OCI-LY7 (cell line): ENCODE measurements around the gene DCAF8. TPM values are rescaled to one million over a fixed set of nuclear protein-coding genes. Genes with fewer than 3 reads are reported as not detected.
A peak's percentile ranks its signal among the peaks of the same experiment; 100 is the strongest.

Experiments
- BruUV-seq: library from RNA; stranded (reverse); fragments of 400-500 nt; replicated peaks from 2 replicates; lab custom pipeline; 2021; lab: Mats Ljungman, UMichigan
- CTCF ChIA-PET: fragments of 300-600 bp; sonication (Branson Sonifier 250); formaldehyde crosslinking; loops from one replicate; lab custom pipeline; 2022; ENCODE audit warnings: antibody characterized with exemption; ENCODE audit not compliant: unreplicated experiment; lab: Charles Lee
- POLR2A ChIA-PET: fragments of 300-600 bp; sonication (Branson Sonifier 250); formaldehyde crosslinking; loops from one replicate; lab custom pipeline; 2022; ENCODE audit warnings: antibody characterized with exemption; lab: Charles Lee
- DNase-seq: peaks from one replicate; pipeline ENCODE4 v3.0.0-alpha.2; 2015; ENCODE audit warnings: low spot score
- H2AFZ ChIP-seq: fragments of 200-600 bp; sonication (generic), shearing (Covaris generic); 2 replicates; pipeline ENCODE4 v1.6.1; 2014; ENCODE audit warnings: mild to moderate bottlenecking, antibody characterized with exemption, low read length, moderate library complexity
- H3K27ac ChIP-seq: fragments of 200-600 bp; sonication (generic); 2 replicates; pipeline ENCODE4 v1.5.1; 2014; ENCODE audit warnings: mixed run types, low read depth, mild to moderate bottlenecking, moderate library complexity, low read length, inconsistent platforms; ENCODE audit not compliant: poor library complexity, severe bottlenecking
- H3K36me3 ChIP-seq: fragments of 200-600 bp; sonication (generic); 2 replicates; pipeline ENCODE4 v1.6.1; 2014; ENCODE audit warnings: mild to moderate bottlenecking, antibody characterized with exemption, low read length, moderate library complexity, mixed read lengths; ENCODE audit not compliant: insufficient read depth
- H3K4me1 ChIP-seq: fragments of 200-600 bp; sonication (generic); 2 replicates; pipeline ENCODE4 v1.5.1; 2014; ENCODE audit warnings: mild to moderate bottlenecking, low read length; ENCODE audit not compliant: insufficient read depth, poor library complexity, severe bottlenecking
- H3K4me2 ChIP-seq: fragments of 200-600 bp; sonication (generic); 2 replicates; pipeline ENCODE4 v1.6.1; 2014; ENCODE audit warnings: mild to moderate bottlenecking, low read length
- H3K4me3 ChIP-seq: fragments of 200-600 bp; sonication (generic); 2 replicates; pipeline ENCODE4 v1.5.1; 2014; ENCODE audit warnings: mild to moderate bottlenecking, low read depth, low read length; ENCODE audit not compliant: poor library complexity, severe bottlenecking
- H3K79me2 ChIP-seq: fragments of 200-600 bp; sonication (generic); 2 replicates; pipeline ENCODE4 v1.6.1; 2016; ENCODE audit warnings: low read depth, mild to moderate bottlenecking, low read length, moderate library complexity, mixed read lengths; ENCODE audit not compliant: insufficient read depth
- H3K9me2 ChIP-seq: fragments of 200-600 bp; sonication (generic); 2 replicates; pipeline ENCODE4 v1.6.1; 2016; ENCODE audit warnings: mild to moderate bottlenecking, low read length, mixed read lengths; ENCODE audit not compliant: insufficient read depth
- H3K9me3 ChIP-seq: fragments of 200-600 bp; sonication (generic); 2 replicates; pipeline ENCODE4 v1.6.1; 2014; ENCODE audit warnings: mild to moderate bottlenecking, mixed run types, low read length, mixed read lengths
- H4K20me1 ChIP-seq: fragments of 200-600 bp; sonication (generic); 2 replicates; pipeline ENCODE4 v1.6.1; 2014; ENCODE audit warnings: mild to moderate bottlenecking, antibody characterized with exemption, low read length, moderate library complexity, mixed read lengths; ENCODE audit not compliant: insufficient read depth
- EZH2phosphoT487 ChIP-seq: fragments of 200-600 bp; sonication (generic); IDR thresholded peaks from 2 replicates; pipeline ENCODE4 v1.6.1; 2018; ENCODE audit warnings: low read depth, borderline replicate concordance, mild to moderate bottlenecking, mixed run types, antibody characterized with exemption, low read length, moderate library complexity, mixed read lengths
- intact Hi-C: fragments of 100-400 bp; cut with micrococcal nuclease; formaldehyde crosslinking; loops from one replicate; pipeline ENCODE4 v1.10.0; 2022; ENCODE audit not compliant: unreplicated experiment
- total RNA-seq, 2 experiments: library from RNA; depleted of rRNA in 1 of 2; stranded (reverse); fragments of >200 nt in 1 of 2; shearing (Covaris generic) in 1 of 2; gene quantifications; 2 replicates each; pipeline ENCODE4 v1.2.3, GENCODE V29; 2014 to 2022
- TF ChIP-seq, protein P1 (sequence below): fragments of 200-600 bp; sonication (generic); conservative IDR thresholded peaks from 2 replicates; pipeline ENCODE4 v1.5.1; 2014; ENCODE audit warnings: mild to moderate bottlenecking, antibody characterized with exemption, low read length, moderate library complexity, mixed read lengths

Gene DCAF8
- total RNA-seq, 2 experiments from 2014 or later: 118 to 139 TPM

DNA sequence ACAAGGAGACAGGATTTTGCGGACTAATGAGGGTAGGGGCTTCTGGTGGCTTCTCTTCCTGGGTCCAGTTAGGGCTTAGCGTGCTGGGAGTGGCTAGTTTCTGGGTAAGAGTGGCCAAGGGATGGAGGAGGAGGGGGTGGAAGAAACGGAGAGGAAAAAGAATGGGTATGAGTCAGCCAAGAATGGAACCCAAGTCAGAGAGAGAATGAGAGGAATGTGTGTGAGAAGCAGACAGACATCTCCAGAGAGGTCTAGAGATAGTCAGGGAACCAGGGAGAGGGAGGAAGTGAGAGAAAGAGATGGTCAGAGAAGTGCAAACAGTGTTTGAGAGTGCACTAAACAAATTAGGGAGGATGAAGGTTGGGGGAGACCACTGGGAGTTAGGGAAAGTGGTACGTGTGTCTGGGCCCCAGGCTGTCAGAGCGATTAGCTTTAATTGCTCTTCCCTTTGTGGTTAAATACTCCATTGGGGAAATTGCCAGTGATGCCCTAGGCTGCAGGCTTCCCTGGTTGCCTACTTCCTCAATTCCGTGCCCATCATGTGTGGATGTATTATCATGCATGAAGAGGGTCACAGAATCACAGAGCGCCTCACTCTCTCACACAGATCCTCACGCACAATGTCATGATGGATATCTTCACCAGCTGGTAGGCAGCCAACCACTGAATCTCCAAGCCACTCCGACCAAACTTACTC is 55.8 kb downstream of the DCAF8 start:
- H3K9me3 ChIP-seq: no peaks in the 10 kb centered on the region
- peaks cover 47% of the 10 kb centered on the region for H3K36me3 ChIP-seq
- H3K4me2 ChIP-seq: peak overlapping the region; percentile 97
- TF ChIP-seq, protein P1, sequence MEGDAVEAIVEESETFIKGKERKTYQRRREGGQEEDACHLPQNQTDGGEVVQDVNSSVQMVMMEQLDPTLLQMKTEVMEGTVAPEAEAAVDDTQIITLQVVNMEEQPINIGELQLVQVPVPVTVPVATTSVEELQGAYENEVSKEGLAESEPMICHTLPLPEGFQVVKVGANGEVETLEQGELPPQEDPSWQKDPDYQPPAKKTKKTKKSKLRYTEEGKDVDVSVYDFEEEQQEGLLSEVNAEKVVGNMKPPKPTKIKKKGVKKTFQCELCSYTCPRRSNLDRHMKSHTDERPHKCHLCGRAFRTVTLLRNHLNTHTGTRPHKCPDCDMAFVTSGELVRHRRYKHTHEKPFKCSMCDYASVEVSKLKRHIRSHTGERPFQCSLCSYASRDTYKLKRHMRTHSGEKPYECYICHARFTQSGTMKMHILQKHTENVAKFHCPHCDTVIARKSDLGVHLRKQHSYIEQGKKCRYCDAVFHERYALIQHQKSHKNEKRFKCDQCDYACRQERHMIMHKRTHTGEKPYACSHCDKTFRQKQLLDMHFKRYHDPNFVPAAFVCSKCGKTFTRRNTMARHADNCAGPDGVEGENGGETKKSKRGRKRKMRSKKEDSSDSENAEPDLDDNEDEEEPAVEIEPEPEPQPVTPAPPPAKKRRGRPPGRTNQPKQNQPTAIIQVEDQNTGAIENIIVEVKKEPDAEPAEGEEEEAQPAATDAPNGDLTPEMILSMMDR: no peak
- TF ChIP-seq EZH2phosphoT487: no peak
- 0 out of 2 replicates have a peak, but pooled peaks cover 5% of the 10 kb centered on the region for H4K20me1 ChIP-seq
- intact Hi-C loops: no loop called here
- CTCF ChIA-PET: interaction anchor here (0.6 to 1.2 kb wide), 2 partner anchors 46 to 335 kb away, joined by 3 to 4 read pairs; no protein-coding TSS in a partner anchor
- DNase-seq: peak; percentile 32
- peaks cover 6% of the 10 kb centered on the region; the same call in 1 of the 2 replicates for H3K79me2 ChIP-seq
- POLR2A ChIA-PET: interaction anchor here (0.7 to 1.5 kb wide), 6 partner anchors 22 to 108 kb away, joined by 3 to 5 read pairs (median 3); partner anchors contain the start of genes DCAF8 and IGSF8
- no TSS peak for BruUV-seq
- H3K9me2 ChIP-seq: no peaks in the 10 kb centered on the region
- H3K27ac ChIP-seq: peak overlapping the region; percentile 81
- H2AFZ ChIP-seq: no peak overlapping the region
- peaks cover 39% of the 10 kb centered on the region for H3K4me1 ChIP-seq
- H3K4me3 ChIP-seq: peak overlapping the region; percentile 98

DNA sequence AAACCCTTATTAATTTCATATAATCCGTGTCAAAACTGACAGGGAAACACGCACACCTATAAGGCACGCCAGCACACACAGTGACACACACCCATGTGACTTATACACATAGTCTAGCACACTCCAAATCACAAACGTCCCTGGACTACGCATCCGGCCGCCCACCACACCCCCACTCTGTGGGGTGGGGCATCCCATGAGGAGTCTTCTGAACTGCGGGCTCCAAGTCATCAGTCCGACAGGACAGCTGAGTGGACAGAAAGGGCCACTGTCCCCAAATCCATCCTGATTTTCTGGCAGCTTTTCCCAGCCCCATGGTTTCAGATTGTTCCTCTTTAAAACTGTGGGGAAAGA is 56.3 kb downstream of the DCAF8 start:
- Histone ChIP-seq H4K20me1 (0 out of 2 replicates have a peak, but pooled peaks cover 5% of the 10 kb centered on the region), H3K4me1 (peaks cover 39% of the 10 kb centered on the region), H3K4me2 (peak overlapping the region; percentile 97), H3K36me3 (peaks cover 41% of the 10 kb centered on the region), H3K79me2 (peaks cover 6% of the 10 kb centered on the region; the same call in 1 of the 2 replicates), H3K27ac (peak overlapping the region; percentile 81), H3K9me2 (no peaks in the 10 kb centered on the region), H3K9me3 (no peaks in the 10 kb centered on the region), H2AFZ (0 out of 2 replicates have a peak overlapping the region, but pooled peaks have one; percentile 17), H3K4me3 (peak overlapping the region; percentile 98)
- ChIA-PET POLR2A (interaction anchor here (0.7 to 1.5 kb wide), 6 partner anchors 22 to 107 kb away, joined by 3 to 5 read pairs (median 3); partner anchors contain the start of genes DCAF8 and IGSF8), CTCF (interaction anchor here (0.6 to 1.2 kb wide), 2 partner anchors 46 to 336 kb away, joined by 3 to 4 read pairs; no protein-coding TSS in a partner anchor)
- no peak for TF ChIP-seq EZH2phosphoT487
- TF ChIP-seq, protein P1: no peak
- intact Hi-C loops: no loop called here
- peak; percentile 54 for DNase-seq
- no TSS peak for BruUV-seq
